Activated CD4-positive, alpha-beta memory T cell treated with anti-CD3 and anti-CD28 coated beads, Interleukin-2, amount 10 ng/mL, durations not matched to agents 7 days and 5 days (primary cell): ENCODE data around the gene SPATS2. TPM values are rescaled to one million over a fixed set of nuclear protein-coding genes. Genes with fewer than 3 reads are reported as not detected.

Source experiments
- CTCF ChIA-PET: fragments of 350-600 bp; sonication (Branson Sonifier 250); formaldehyde crosslinking; loops from one replicate; lab custom pipeline; 2021; ENCODE audit warnings: antibody characterized with exemption, inconsistent platforms; lab: Charles Lee
- POLR2A ChIA-PET: fragments of 350-600 bp; sonication (Branson Sonifier 250); formaldehyde crosslinking; loops from one replicate; lab custom pipeline; 2021; ENCODE audit warnings: antibody characterized with exemption; lab: Charles Lee
- DNase-seq: peaks from one replicate; pipeline ENCODE4 v3.0.0-alpha.2; 2020
- H3K27ac Mint-ChIP-seq: one replicate; pipeline ENCODE4 v1.8.0; 2021; ENCODE audit warnings: mild to moderate bottlenecking, mixed read lengths
- H3K27me3 Mint-ChIP-seq: one replicate; pipeline ENCODE4 v1.8.0; 2021; ENCODE audit warnings: mixed read lengths
- H3K36me3 Mint-ChIP-seq: one replicate; pipeline ENCODE4 v1.8.0; 2021; ENCODE audit warnings: low read depth, mixed read lengths
- H3K4me1 Mint-ChIP-seq: one replicate; pipeline ENCODE4 v1.8.0; 2021; ENCODE audit warnings: mixed read lengths
- H3K4me3 Mint-ChIP-seq: one replicate; pipeline ENCODE4 v1.8.0; 2021; ENCODE audit warnings: mild to moderate bottlenecking, mixed read lengths
- H3K9me3 Mint-ChIP-seq: one replicate; pipeline ENCODE4 v1.8.0; 2021; ENCODE audit warnings: mixed read lengths
- total RNA-seq, 2 experiments: library from RNA; stranded (reverse); gene quantifications; one replicate each; pipeline ENCODE4 v1.2.3, GENCODE V29; 2021

Gene SPATS2
- total RNA-seq, 2 experiments from 2014 or later: 12.3 to 15.6 TPM

GRCh38 chr12:49458816-49459215 is 91.6 kb downstream of the SPATS2 start:
- Mint-ChIP-seq H3K9me3 (no peaks in the 10 kb centered on the region), H3K36me3 (no peaks in the 10 kb centered on the region), H3K27me3 (no peaks in the 10 kb centered on the region), H3K27ac (no peak overlapping the region), H3K4me3 (no peak overlapping the region), H3K4me1 (no peaks in the 10 kb centered on the region)
- CTCF ChIA-PET: interaction anchor here (0.5 to 0.7 kb wide), 3 partner anchors 34 to 505 kb away, joined by 3 read pairs; no protein-coding TSS in a partner anchor
- POLR2A ChIA-PET: no interaction called here
- no peak for DNase-seq

DNA sequence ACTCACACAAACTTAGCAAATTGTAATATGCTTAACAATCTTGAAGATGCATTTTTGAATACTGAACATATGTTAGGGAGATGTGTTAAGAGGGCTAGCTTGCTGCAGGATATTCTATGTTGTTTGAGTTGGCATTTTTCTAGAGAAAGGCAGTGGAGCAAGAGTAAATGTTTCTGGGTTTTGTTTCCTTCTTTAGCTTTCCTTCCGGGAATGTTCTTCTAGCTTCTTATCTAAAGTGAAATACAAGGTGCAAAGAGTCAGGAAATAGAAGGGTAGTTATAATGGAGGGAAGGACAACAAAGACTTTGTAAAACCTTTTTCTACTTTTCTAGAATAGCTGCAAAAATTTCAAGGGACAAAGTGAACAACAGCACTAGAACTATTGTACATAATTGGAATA is 94.0 kb downstream of the SPATS2 start:
- Mint-ChIP-seq H3K4me1 (no peaks in the 10 kb centered on the region), H3K27me3 (no peaks in the 10 kb centered on the region), H3K36me3 (no peaks in the 10 kb centered on the region), H3K4me3 (no peak overlapping the region), H3K9me3 (no peaks in the 10 kb centered on the region), H3K27ac (no peak overlapping the region)
- POLR2A ChIA-PET: interaction anchor here (0.6 to 1.3 kb wide), 2 partner anchors 94 to 261 kb away, joined by 3 read pairs; partner anchors contain the start of gene SPATS2
- CTCF ChIA-PET: interaction anchor here (1.3 to 2.5 kb wide), 2 partner anchors 103 to 165 kb away, joined by 3 to 10 read pairs; no protein-coding TSS in a partner anchor
- DNase-seq: no peak

- POLR2A ChIA-PET: interaction anchor here (1.3 kb wide), 1 partner anchor 95 kb away, joined by 3 read pairs; the partner anchor contains the start of gene SPATS2
- H3K27me3 Mint-ChIP-seq: no peaks in the 10 kb centered on the region
- no peaks in the 10 kb centered on the region for H3K36me3 Mint-ChIP-seq
- no peak overlapping the region for H3K4me3 Mint-ChIP-seq
- H3K9me3 Mint-ChIP-seq: no peaks in the 10 kb centered on the region
- CTCF ChIA-PET: interaction anchor here (0.6 to 2.5 kb wide), 3 partner anchors 21 to 166 kb away, joined by 3 to 10 read pairs (median 3); no protein-coding TSS in a partner anchor
- no peak overlapping the region for H3K27ac Mint-ChIP-seq
- no peaks in the 10 kb centered on the region for H3K4me1 Mint-ChIP-seq
- no peak for DNase-seq
These were observed 95.0 kb downstream of the SPATS2 start for GRCh38 chr12:49462083-49462744.

GRCh38 chr12:49465132-49465531 is 97.9 kb downstream of the SPATS2 start:
- no peaks in the 10 kb centered on the region for H3K9me3 Mint-ChIP-seq
- H3K27me3 Mint-ChIP-seq: no peaks in the 10 kb centered on the region
- no peak for DNase-seq
- no peaks in the 10 kb centered on the region for H3K36me3 Mint-ChIP-seq
- no peaks in the 10 kb centered on the region for H3K4me1 Mint-ChIP-seq
- ChIA-PET CTCF (interaction anchor here (0.7 kb wide), 1 partner anchor 313 kb away, joined by 3 read pairs; no protein-coding TSS in a partner anchor), POLR2A (no interaction called here)
- H3K27ac Mint-ChIP-seq: no peak overlapping the region
- no peak overlapping the region for H3K4me3 Mint-ChIP-seq

GRCh38 chr12:49470986-49471385 is 103.7 kb downstream of the SPATS2 start:
- no peak overlapping the region for H3K27ac Mint-ChIP-seq
- ChIA-PET CTCF (interaction anchor here (0.8 to 1.4 kb wide), 4 partner anchors 82 to 114 kb away, joined by 3 to 5 read pairs (median 3); no protein-coding TSS in a partner anchor), POLR2A (no interaction called here)
- no peaks in the 10 kb centered on the region for H3K27me3 Mint-ChIP-seq
- H3K9me3 Mint-ChIP-seq: no peaks in the 10 kb centered on the region
- H3K36me3 Mint-ChIP-seq: no peaks in the 10 kb centered on the region
- no peak overlapping the region for H3K4me3 Mint-ChIP-seq
- H3K4me1 Mint-ChIP-seq: no peaks in the 10 kb centered on the region
- DNase-seq: no peak

- Mint-ChIP-seq H3K4me1 (no peaks in the 10 kb centered on the region), H3K27me3 (no peaks in the 10 kb centered on the region), H3K36me3 (no peaks in the 10 kb centered on the region)
These were observed 104.3 kb downstream of the SPATS2 start for GRCh38 chr12:49471557-49471956.

DNA sequence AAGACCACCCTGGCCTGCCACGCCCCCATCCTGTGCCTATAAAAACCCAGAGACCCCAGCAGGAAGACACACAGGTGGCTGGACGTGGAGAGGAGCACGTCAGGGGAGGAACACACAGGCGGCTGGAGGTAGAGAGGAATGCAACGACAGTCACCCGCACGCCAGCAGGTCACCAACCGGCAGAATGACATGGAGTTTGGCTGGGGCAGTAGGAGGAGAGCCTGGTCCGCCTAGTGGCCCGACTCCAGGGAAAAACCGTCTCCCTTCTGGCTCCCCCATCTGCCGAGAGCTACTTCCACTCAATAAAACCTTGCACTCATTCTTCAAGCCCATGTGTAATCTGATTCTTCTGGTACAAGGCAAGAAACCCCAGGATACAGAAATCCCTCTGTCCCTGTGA is 108.8 kb downstream of the SPATS2 start:
- ChIA-PET CTCF (no interaction called here), POLR2A (no interaction called here)
- Mint-ChIP-seq H3K36me3 (no peaks in the 10 kb centered on the region), H3K9me3 (no peaks in the 10 kb centered on the region), H3K4me3 (no peak overlapping the region), H3K27ac (no peak overlapping the region), H3K27me3 (no peaks in the 10 kb centered on the region), H3K4me1 (no peaks in the 10 kb centered on the region)
- DNase-seq: no peak

More at GRCh38 chr12:49471557-49471956, 104.3 kb downstream of the SPATS2 start:
- H3K4me3 Mint-ChIP-seq: no peak overlapping the region
- ChIA-PET POLR2A (no interaction called here), CTCF (interaction anchor here (0.8 to 1.4 kb wide), 4 partner anchors 83 to 115 kb away, joined by 3 to 5 read pairs (median 3); no protein-coding TSS in a partner anchor)
- no peaks in the 10 kb centered on the region for H3K9me3 Mint-ChIP-seq
- no peak overlapping the region for H3K27ac Mint-ChIP-seq
- no peak for DNase-seq

GRCh38 chr12:49478949-49479664 is 111.8 kb downstream of the SPATS2 start:
- POLR2A ChIA-PET: interaction anchor here (1.4 kb wide), 1 partner anchor 112 kb away, joined by 4 read pairs; the partner anchor contains the start of gene SPATS2
- H3K4me3 Mint-ChIP-seq: no peak overlapping the region
- CTCF ChIA-PET: no interaction called here
- H3K27ac Mint-ChIP-seq: no peak overlapping the region
- no peaks in the 10 kb centered on the region for H3K27me3 Mint-ChIP-seq
- H3K4me1 Mint-ChIP-seq: peaks cover 8% of the 10 kb centered on the region
- H3K9me3 Mint-ChIP-seq: no peaks in the 10 kb centered on the region
- no peak for DNase-seq
- no peaks in the 10 kb centered on the region for H3K36me3 Mint-ChIP-seq

DNA sequence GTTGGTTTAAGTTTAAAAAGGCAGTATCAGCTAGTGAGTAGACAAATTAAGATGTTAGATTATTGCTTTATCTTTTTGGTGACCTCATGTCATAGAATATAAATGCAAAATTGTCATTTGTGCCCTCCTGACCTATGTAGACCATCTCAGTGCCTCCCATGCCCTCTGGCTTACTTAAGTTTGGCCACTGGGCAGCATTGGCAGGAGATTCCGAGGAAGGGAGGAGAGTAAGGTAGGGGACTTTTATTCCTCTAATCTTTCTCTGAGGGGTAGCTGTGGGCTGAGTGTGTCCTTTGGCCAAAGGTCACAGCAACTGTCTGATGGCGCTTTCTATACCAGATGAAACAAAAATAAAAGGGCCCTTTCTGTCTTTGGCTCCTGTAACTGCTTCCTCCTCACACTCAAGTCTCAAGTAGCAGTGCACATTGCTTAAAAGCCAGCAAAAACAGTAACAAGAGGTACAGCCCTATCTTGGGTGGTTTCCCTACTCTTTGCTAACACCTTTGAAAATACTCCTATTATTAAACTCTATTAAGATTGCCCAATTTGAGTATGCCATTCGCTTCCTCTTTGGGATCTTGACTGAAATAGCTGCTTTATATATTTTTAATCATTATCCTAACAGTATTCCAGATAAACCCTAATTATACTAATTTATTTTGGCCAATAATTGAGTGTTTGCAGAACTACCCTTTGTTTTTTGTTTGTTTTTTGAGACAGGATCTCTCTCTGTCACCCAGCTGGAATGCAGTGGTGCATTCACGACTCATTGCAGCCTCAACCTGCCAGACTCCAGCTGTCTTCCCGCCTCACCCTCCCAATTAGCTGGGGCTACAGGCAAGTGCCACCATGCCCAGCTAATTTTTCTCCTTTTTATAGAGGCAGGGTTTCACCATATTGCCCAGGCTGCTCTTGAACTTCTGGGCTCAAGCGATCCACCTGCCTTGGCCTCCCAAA is 115.1 kb downstream of the SPATS2 start:
- H3K36me3 Mint-ChIP-seq: no peaks in the 10 kb centered on the region
- CTCF ChIA-PET: interaction anchor here (0.6 to 1.7 kb wide), 6 partner anchors 15 to 919 kb away, joined by 3 to 5 read pairs (median 3); partner anchors contain the start of genes LARP4 and SPATS2
- POLR2A ChIA-PET: no interaction called here
- DNase-seq: no peak
- no peak overlapping the region for H3K4me3 Mint-ChIP-seq
- peaks cover 8% of the 10 kb centered on the region for H3K4me1 Mint-ChIP-seq
- no peak overlapping the region for H3K27ac Mint-ChIP-seq
- H3K27me3 Mint-ChIP-seq: no peaks in the 10 kb centered on the region
- H3K9me3 Mint-ChIP-seq: no peaks in the 10 kb centered on the region

GRCh38 chr12:49483619-49484018 is 116.4 kb downstream of the SPATS2 start:
- Mint-ChIP-seq H3K4me1 (peaks cover 8% of the 10 kb centered on the region), H3K9me3 (no peaks in the 10 kb centered on the region), H3K36me3 (no peaks in the 10 kb centered on the region), H3K27ac (no peak overlapping the region), H3K4me3 (no peak overlapping the region), H3K27me3 (no peaks in the 10 kb centered on the region)
- no peak for DNase-seq
- POLR2A ChIA-PET: no interaction called here
- CTCF ChIA-PET: interaction anchor here (0.6 to 1.7 kb wide), 6 partner anchors 13 to 193 kb away, joined by 3 to 6 read pairs (median 4); no protein-coding TSS in a partner anchor

- Mint-ChIP-seq H3K36me3 (no peaks in the 10 kb centered on the region), H3K4me3 (no peak overlapping the region), H3K27me3 (no peaks in the 10 kb centered on the region), H3K27ac (no peak overlapping the region), H3K9me3 (no peaks in the 10 kb centered on the region), H3K4me1 (peaks cover 8% of the 10 kb centered on the region)
- CTCF ChIA-PET: interaction anchor here (1.0 kb wide), 1 partner anchor 129 kb away, joined by 4 read pairs; no protein-coding TSS in a partner anchor
- POLR2A ChIA-PET: no interaction called here
- DNase-seq: no peak
These were observed 120.3 kb downstream of the SPATS2 start for GRCh38 chr12:49487605-49488004.

- no peaks in the 10 kb centered on the region for H3K27me3 Mint-ChIP-seq
- no peak overlapping the region for H3K4me3 Mint-ChIP-seq
- no peaks in the 10 kb centered on the region for H3K36me3 Mint-ChIP-seq
- H3K4me1 Mint-ChIP-seq: no peaks in the 10 kb centered on the region
- no peaks in the 10 kb centered on the region for H3K9me3 Mint-ChIP-seq
- H3K27ac Mint-ChIP-seq: no peak overlapping the region
- POLR2A ChIA-PET: no interaction called here
- CTCF ChIA-PET: no interaction called here
- no peak for DNase-seq
These were observed 121.9 kb downstream of the SPATS2 start for GRCh38 chr12:49489154-49489553.
